SK-N-SH treated with all-trans-retinoic acid at 6 μM for 48 hours (cell line): ENCODE data around the gene CATSPERD.

Experiments
- ATAC-seq: fragments of 200-7000 bp; cut with Tn5 transposase; 3 replicates; pipeline ENCODE4 v1.9.1; 2020; ENCODE audit warnings: mild to moderate bottlenecking, moderate library complexity
- ARNTL ChIP-seq: fragments of 450-650 bp; formaldehyde crosslinking; IDR thresholded peaks from 2 replicates; pipeline ENCODE4 v1.5.0; 2020; ENCODE audit warnings: low read depth, mild to moderate bottlenecking, moderate library complexity, borderline replicate concordance
- BACH2 ChIP-seq: fragments of 250-450 bp; sonication (Bioruptor Pico); IDR thresholded peaks from 2 replicates; pipeline ENCODE4 v1.9.0; 2021; ENCODE audit warnings: mild to moderate bottlenecking, borderline replicate concordance
- CREB5 ChIP-seq: fragments of 250-450 bp; sonication (Bioruptor Pico); IDR thresholded peaks from 2 replicates; pipeline ENCODE4 v1.5.1; 2020; ENCODE audit warnings: low read depth, mild to moderate bottlenecking, moderate library complexity
- CSDC2 ChIP-seq: fragments of 250-450 bp; sonication (Bioruptor Pico); IDR thresholded peaks from 2 replicates; pipeline ENCODE4 v1.5.0; 2020; ENCODE audit warnings: mild to moderate bottlenecking, moderate library complexity
- CSRNP3 ChIP-seq: fragments of 250-450 bp; sonication (Bioruptor Pico); IDR thresholded peaks from 2 replicates; pipeline ENCODE4 v1.5.1; 2021; ENCODE audit warnings: mild to moderate bottlenecking, moderate library complexity
- ESRRG ChIP-seq: fragments of 250-450 bp; sonication (Bioruptor Pico); IDR thresholded peaks from 2 replicates; pipeline ENCODE4 v1.6.1; 2021; ENCODE audit warnings: mild to moderate bottlenecking
- GLIS3 ChIP-seq: fragments of 250-450 bp; sonication (Bioruptor Pico); IDR thresholded peaks from 2 replicates; pipeline ENCODE4 v1.5.0; 2020; ENCODE audit warnings: mild to moderate bottlenecking, moderate library complexity
- OSR1 ChIP-seq: fragments of 250-450 bp; sonication (Bioruptor Pico); IDR thresholded peaks from 2 replicates; pipeline ENCODE4 v1.8.0; 2022; ENCODE audit warnings: moderate library complexity, mild to moderate bottlenecking, inconsistent platforms
- PATZ1 ChIP-seq: fragments of 250-450 bp; sonication (Bioruptor Pico); IDR thresholded peaks from 2 replicates; pipeline ENCODE4 v1.8.0; 2020; ENCODE audit warnings: mild to moderate bottlenecking, moderate library complexity, borderline replicate concordance
- POU6F1 ChIP-seq: fragments of 250-450 bp; sonication (Bioruptor Pico); IDR thresholded peaks from 2 replicates; pipeline ENCODE4 v1.8.0; 2021; ENCODE audit warnings: low read depth, mild to moderate bottlenecking, moderate library complexity, borderline replicate concordance
- PPARA ChIP-seq: fragments of 250-450 bp; sonication (Bioruptor Pico); IDR thresholded peaks from 2 replicates; pipeline ENCODE4 v1.5.0; 2020; ENCODE audit warnings: mild to moderate bottlenecking, borderline replicate concordance
- SNAI2 ChIP-seq: fragments of 250-450 bp; sonication (Bioruptor Pico); IDR thresholded peaks from 2 replicates; pipeline ENCODE4 v1.5.0; 2020; ENCODE audit warnings: mild to moderate bottlenecking, moderate library complexity
- TCF4 ChIP-seq: fragments of 250-450 bp; sonication (Bioruptor Pico); IDR thresholded peaks from 2 replicates; pipeline ENCODE4 v1.8.0; 2021; ENCODE audit warnings: mild to moderate bottlenecking, moderate library complexity, borderline replicate concordance
- TOX ChIP-seq: fragments of 250-450 bp; sonication (Bioruptor Pico); IDR thresholded peaks from 2 replicates; pipeline ENCODE4 v1.8.0; 2021; ENCODE audit warnings: mild to moderate bottlenecking, moderate library complexity, borderline replicate concordance
- TSHZ2 ChIP-seq: fragments of 250-450 bp; sonication (Bioruptor Pico); IDR thresholded peaks from 2 replicates; pipeline ENCODE4 v1.5.0; 2020; ENCODE audit warnings: mild to moderate bottlenecking, moderate library complexity
- ZC3H10 ChIP-seq: fragments of 250-450 bp; sonication (Bioruptor Pico); IDR thresholded peaks from 2 replicates; pipeline ENCODE4 v1.5.1; 2021; ENCODE audit warnings: mild to moderate bottlenecking, moderate library complexity
- ZFP3 ChIP-seq: fragments of 250-450 bp; sonication (Bioruptor Pico); IDR thresholded peaks from 2 replicates; pipeline ENCODE4 v1.5.0; 2020; ENCODE audit warnings: mild to moderate bottlenecking, moderate library complexity
- ZFP30 ChIP-seq: fragments of 450-650 bp; formaldehyde crosslinking; IDR thresholded peaks from 2 replicates; pipeline ENCODE4 v1.5.0; 2022; ENCODE audit warnings: mild to moderate bottlenecking, moderate library complexity
- ZNF565 ChIP-seq: fragments of 450-650 bp; formaldehyde crosslinking; conservative IDR thresholded peaks from 2 replicates; pipeline ENCODE4 v1.5.0; 2020; ENCODE audit warnings: low read depth, mild to moderate bottlenecking, moderate library complexity
- ZNF70 ChIP-seq: fragments of 450-650 bp; formaldehyde crosslinking; IDR thresholded peaks from 2 replicates; pipeline ENCODE4 v1.5.0; 2020; ENCODE audit warnings: mild to moderate bottlenecking, moderate library complexity
- ZNF8 ChIP-seq: fragments of 450-650 bp; formaldehyde crosslinking; IDR thresholded peaks from 2 replicates; pipeline ENCODE4 v1.5.0; 2020; ENCODE audit warnings: mild to moderate bottlenecking, moderate library complexity

Gene CATSPERD

GRCh38 chr19:5681391-5682106 is 38.9 kb upstream of the CATSPERD start:
- TF ChIP-seq BACH2 (CRISPR knock-in tag) (no peak), TOX (CRISPR knock-in tag) (no peak), GLIS3 (CRISPR knock-in tag) (no peak), ZFP3 (CRISPR knock-in tag) (no peak), CSDC2 (CRISPR knock-in tag) (no peak), ZNF70 (no peak), ESRRG (CRISPR knock-in tag) (no peak), TSHZ2 (no peak), ZNF8 (CRISPR knock-in tag) (no peak), CREB5 (CRISPR knock-in tag) (no peak), CSRNP3 (CRISPR knock-in tag) (no peak), SNAI2 (no peak), ZFP30 (no peak), POU6F1 (CRISPR knock-in tag) (no peak), PATZ1 (CRISPR knock-in tag) (no peak)
- no peak for ATAC-seq

- TF ChIP-seq ZNF565 (CRISPR knock-in tag): no peak
- no peak for TF ChIP-seq POU6F1 (CRISPR knock-in tag)
- TF ChIP-seq OSR1 (CRISPR knock-in tag): no peak
- no peak for TF ChIP-seq GLIS3 (CRISPR knock-in tag)
- no peak for TF ChIP-seq TSHZ2
- no peak for TF ChIP-seq ARNTL
- no peak for TF ChIP-seq TCF4 (CRISPR knock-in tag)
- no peak for TF ChIP-seq BACH2 (CRISPR knock-in tag)
- no peak for TF ChIP-seq SNAI2
- no peak for TF ChIP-seq CSRNP3 (CRISPR knock-in tag)
- no peak for TF ChIP-seq PPARA (CRISPR knock-in tag)
- no peak for TF ChIP-seq ESRRG (CRISPR knock-in tag)
- TF ChIP-seq TOX (CRISPR knock-in tag): no peak
- TF ChIP-seq ZNF8 (CRISPR knock-in tag): no peak
- no peak for TF ChIP-seq ZNF70
- no peak for TF ChIP-seq ZC3H10 (CRISPR knock-in tag)
- no peak for ATAC-seq
Observed at GRCh38 chr19:5682107-5682482, 38.3 kb upstream of the CATSPERD start.
